NB4 (cell line): Measurements from ENCODE around the gene WNT7B.

Experiments used
- MYC ChIP-seq: IDR thresholded peaks from 2 replicates; pipeline ENCODE4 v1.6.1; 2011; ENCODE audit warnings: low read depth, low read length
- POLR2A ChIP-seq: IDR thresholded peaks from 2 replicates; pipeline ENCODE4 v1.6.1; 2011; ENCODE audit warnings: mild to moderate bottlenecking; ENCODE audit not compliant: insufficient read length; ENCODE audit errors: extremely low read depth
- TF ChIP-seq, protein P1 (sequence below): IDR thresholded peaks from one replicate; pipeline ENCODE4 v1.5.1; 2012; ENCODE audit warnings: low read depth, low read length
- TF ChIP-seq, protein P2 (sequence below): IDR thresholded peaks from 2 replicates; pipeline ENCODE4 v1.6.1; 2011; ENCODE audit warnings: low read depth, low read length

GRCh38 chr22:45930324-45930723 is 46.6 kb downstream of the WNT7B start:
- TF ChIP-seq, protein P1, sequence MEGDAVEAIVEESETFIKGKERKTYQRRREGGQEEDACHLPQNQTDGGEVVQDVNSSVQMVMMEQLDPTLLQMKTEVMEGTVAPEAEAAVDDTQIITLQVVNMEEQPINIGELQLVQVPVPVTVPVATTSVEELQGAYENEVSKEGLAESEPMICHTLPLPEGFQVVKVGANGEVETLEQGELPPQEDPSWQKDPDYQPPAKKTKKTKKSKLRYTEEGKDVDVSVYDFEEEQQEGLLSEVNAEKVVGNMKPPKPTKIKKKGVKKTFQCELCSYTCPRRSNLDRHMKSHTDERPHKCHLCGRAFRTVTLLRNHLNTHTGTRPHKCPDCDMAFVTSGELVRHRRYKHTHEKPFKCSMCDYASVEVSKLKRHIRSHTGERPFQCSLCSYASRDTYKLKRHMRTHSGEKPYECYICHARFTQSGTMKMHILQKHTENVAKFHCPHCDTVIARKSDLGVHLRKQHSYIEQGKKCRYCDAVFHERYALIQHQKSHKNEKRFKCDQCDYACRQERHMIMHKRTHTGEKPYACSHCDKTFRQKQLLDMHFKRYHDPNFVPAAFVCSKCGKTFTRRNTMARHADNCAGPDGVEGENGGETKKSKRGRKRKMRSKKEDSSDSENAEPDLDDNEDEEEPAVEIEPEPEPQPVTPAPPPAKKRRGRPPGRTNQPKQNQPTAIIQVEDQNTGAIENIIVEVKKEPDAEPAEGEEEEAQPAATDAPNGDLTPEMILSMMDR = no peak
- TF ChIP-seq POLR2A = no peak
- TF ChIP-seq MYC = no peak
- TF ChIP-seq, protein P2, sequence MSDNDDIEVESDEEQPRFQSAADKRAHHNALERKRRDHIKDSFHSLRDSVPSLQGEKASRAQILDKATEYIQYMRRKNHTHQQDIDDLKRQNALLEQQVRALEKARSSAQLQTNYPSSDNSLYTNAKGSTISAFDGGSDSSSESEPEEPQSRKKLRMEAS = no peak
